HG02973 (cell line): ENCODE data around the gene PACRG.
"Not testable (repeated sequence)": the region's sequence is repeated elsewhere in the genome, so short reads cannot be mapped to it uniquely, and the experiment has no call there.

Source experiments
- ATAC-seq: cut with Tn5 transposase; IDR thresholded peaks from one replicate; pipeline ENCODE4 v1.9.1; 2021; ENCODE audit warnings: moderate library complexity; ENCODE audit not compliant: unreplicated experiment

Gene PACRG

DNA sequence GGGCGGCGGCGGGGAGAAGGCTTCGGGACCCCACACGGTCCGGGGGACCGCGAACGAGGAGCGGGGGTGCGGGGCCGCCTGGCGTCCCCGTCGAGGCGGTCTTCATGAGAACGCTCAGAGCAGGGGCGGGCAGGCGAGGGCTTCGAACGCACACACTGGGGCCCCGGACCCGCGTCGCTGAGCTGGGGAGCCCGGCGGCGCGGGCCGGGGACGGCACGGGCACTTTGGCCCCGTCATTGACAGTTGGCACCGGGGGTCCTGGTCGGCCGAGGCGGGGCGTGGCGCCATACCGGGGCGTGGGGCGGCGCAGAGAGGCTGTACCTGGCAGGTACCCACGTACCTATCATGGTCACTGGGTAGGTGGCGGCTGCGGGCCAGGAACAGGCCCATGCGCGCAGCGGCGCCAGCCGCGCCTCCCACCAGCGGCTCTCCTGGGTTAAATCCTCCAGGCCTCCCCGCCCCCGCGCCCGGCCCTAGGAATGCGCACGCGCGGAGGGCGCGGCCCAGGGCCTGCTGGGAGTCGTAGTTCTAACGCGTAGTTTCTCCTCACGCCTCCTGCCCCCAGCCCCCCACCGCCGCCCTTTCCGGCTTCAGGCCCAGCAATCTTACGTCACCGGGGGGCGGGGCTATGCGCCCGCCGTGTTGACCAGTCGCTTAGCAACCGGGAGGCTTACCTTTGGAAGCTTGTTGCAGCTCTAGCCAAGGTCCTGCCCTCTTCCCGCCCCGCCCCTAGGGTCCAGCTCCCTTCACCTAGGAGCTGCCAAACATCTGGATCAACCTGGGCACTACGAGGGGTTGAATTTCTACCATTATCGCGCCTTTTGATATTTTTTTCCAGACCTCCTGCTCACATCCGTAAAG is at the start of gene PACRG, which contains the start of gene PRKN:
Gene PACRG (plus strand): TSS at position 653 of the 861 bp plus-strand sequence.
Gene PRKN (minus strand): TSS at position 445 of the 861 bp plus-strand sequence.
- ATAC-seq, result peak; percentile 97

DNA sequence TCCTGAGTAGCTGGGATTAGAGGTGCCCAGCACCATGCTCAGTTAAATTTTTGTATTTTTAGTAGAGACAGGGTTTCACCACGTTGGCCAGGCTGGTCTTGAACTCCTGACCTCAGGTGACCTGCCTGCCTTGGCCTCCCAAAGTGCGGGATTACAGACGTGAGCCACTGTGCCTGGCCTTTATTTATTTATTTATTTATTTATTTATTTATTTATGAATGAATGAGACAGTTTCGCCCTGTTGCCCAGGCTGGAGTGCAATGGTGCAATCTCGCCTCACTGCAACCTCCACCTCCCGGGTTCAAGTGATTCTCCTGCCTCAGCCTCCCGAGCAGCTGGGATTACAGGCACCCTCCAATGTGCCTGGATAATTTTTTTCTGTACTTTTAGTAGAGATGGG is 48.9 kb upstream of the PACRG start:
- not testable (repeated sequence) for ATAC-seq

DNA sequence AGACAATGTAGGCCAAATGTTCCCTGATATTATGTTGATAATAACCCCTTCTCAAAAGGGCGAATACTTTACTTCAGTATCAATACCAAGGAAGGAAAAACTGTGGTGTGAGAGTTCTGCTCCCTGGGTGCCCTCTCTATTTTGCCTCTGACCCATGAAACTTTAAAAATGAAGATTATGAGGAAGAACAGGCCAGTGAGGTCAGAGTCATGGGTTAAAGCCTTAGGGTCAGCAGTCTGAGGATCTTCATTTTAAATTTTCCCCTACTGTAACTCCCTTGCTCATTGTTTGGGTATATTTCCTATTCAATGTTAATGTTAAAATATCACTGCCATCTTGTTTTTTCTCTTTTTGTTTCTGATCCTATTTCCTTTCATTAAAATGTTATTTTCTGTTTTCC is 48.1 kb upstream of the PACRG start:
- no peak for ATAC-seq

DNA sequence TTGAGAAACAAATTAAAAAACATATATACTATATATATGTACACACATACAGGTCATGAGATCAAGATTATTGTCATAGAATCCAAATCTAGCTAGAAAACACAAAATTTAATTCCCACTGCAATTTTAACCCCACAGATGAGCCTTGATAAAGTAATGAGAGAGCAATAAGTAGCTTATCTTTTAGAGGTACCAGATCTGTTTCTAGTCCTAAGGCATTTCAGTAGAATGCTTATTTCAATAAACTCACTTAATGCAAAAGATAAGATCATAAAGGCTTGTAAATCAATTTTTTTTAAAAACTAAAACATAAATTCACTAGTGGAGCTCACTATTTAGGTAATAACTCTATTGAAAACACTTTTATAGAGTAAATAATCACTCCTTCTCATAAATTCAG is 47.4 kb upstream of the PACRG start:
- no peak for ATAC-seq

DNA sequence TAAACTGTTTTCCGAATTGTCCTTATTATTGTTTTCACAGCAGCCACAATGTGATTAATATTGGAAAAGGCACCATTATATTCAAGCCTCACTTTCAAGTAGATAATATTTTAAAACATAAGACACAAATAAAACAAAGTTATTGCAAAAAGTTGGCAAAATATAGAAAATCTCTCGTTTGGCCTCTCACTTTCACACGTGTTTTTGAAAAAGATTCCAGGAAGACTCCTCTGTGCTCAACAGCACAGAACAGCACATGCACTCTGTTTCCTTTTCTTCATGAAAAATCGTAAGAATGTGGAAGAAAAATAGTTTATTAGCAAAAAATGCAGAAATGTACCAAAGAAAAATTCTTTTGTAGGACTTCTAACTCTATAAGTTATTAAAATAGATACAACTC is 46.9 kb upstream of the PACRG start:
- ATAC-seq, result no peak

DNA sequence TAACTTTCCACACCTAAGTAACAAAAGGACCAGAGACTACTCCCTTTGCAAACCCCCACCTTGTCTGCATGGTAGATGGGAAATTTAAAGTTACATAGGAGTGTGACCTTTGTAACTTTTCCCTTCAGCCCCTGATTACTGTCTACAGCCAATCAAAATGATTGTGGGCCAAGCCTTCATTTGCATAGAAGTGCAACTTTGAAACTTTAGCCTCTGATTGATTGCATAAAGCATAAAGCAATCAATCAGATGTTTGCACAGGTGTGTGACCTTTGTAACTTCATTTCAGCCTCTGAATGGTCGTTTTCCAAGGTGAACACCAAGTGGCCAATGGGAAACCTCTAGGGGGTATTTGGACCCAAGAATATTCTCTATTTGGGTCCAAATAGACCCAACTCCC is 46.3 kb upstream of the PACRG start:
- ATAC-seq, result no peak

DNA sequence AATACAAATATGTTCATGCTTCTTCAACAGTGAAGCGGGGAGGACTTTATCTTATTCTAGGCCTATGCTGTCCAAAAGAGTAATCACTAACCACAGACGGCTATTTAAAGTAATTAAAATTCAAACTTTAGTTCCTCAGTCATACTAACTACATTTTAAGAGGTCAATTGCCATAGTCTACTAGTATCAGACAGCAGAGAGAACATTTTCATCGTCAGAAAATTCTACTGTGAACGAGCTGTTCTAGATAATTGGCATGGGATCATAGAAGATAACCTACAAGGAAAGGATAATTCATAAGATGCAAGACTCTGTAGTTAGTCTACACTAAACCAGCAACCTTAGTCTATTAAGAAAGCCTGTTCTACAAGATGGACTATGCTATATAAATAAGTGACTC is 44.6 kb upstream of the PACRG start:
- no peak for ATAC-seq

DNA sequence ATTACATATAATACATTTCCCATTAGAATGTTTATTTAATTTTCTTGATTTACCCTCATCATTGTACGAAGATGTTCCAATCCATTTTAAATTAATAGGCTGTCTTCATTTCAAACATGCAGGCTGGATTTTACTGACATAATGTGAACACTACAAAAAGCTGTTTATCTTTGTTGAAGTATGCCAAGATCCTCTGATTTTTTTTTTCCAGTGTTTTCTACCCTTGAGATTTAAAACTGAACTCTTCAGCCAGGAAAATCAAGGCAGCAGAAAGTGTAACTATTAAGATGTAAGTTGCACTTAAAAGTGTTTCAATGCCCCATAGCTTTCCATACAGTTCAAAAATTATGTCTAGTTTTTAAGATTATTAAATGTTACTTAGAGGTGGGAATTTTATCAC is 43.7 kb upstream of the PACRG start:
- no peak for ATAC-seq

DNA sequence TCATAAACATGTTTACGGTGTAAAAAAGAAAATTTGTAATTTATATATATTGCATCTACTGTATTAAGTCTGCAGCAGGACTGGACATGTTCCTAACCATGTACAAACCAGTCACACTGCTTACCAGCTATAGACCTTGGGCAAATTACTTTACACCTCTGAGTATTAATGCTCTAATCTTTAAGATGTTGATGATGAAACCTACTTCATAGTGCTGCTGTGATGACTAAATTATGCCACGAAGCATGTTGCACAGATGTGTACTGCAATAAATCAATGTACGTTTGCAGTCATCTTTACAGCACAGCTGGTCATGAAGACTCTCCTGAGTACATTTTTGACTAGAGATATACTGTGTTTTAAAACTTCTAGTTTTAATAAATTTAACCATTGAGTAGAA is 42.8 kb upstream of the PACRG start:
- no peak for ATAC-seq

DNA sequence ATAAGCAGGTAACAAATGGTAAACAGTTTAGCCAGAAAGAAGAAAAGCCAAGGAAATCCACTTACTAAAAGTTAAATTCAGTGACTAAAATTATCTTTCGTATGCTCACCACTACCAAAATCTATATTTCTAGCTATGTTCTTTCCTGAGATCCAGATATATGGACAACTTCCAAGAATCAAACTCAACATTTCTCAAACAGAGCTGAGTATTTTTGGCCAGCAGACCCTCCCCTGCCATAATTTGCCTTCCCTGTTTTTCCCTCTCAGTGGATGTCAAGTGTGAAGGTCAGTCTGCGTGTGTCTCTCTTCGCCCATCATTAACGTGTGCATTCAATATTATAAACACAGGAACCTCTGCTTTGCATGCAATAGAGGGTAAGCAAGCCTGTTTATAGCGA is 42.2 kb upstream of the PACRG start:
- no peak for ATAC-seq

DNA sequence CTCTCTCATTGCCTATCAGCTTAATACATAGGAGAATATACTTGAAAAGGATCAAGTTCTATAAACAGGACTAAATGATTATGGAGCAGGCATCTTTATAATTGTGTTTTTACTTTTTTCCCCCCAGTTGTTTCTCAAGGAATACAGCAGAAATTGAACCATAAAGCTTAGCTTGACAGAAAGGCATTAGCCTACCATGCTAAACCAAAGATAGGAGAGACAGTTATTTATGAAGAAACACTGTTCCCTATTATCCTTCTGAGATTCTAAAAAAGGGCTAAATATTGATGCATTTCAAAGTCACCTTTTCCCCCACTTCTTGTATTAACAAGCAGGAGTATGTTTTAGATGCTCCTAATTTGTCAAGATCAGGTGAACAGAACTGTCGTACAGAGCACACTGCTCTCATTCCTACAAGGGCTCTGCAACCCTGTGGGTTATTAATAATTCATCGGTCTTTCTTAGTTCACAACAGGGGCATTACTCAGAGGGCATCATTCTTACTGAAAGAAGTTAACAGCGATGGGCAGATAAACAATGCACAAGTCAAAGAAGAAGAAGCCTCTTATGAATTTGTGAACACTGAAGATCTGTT is 38.9 kb upstream of the PACRG start:
- no peak for ATAC-seq

DNA sequence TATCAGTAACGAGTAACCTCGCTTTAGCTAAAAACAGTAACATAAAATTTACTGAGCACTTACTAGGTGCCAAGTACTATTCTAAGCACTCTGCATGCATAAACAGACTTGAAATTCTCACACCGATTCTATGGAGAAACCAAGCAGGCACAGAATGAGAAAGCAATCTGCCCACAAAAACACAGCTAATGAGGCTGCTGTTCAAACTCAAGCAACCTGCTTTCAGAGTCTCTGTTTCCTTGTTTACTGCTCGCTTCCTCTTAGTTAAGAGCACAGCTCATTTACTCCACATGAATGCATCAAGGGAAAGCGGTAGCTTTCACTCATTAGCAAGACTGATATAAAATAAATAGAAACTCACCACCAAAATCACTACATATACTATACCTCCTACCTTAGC is 37.6 kb upstream of the PACRG start:
- no peak for ATAC-seq

DNA sequence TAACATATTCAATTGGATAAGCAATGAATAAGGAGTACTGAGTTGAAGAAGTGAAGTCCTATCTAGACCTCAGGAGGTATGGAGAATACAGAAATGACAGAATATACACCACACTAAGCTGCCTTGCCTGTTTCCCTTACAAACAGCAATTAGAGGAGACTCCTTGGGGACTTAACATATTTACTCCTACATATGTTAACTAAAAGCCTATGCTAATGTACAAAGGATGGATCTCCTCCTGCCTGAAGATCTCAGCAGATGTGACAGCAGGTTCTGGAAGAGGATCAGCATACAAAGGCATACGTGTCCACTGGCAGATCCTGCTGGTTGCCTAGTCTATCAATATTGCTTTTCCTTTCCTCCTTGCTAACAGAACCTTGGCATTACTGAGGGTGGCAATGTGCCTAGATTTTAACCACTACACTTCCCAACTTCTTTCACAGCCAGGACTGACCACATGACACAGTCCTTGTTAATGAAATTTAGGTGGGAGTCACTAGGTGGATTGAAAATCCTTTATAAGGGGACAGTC is 29.8 kb upstream of the PACRG start:
- ATAC-seq, result no peak

DNA sequence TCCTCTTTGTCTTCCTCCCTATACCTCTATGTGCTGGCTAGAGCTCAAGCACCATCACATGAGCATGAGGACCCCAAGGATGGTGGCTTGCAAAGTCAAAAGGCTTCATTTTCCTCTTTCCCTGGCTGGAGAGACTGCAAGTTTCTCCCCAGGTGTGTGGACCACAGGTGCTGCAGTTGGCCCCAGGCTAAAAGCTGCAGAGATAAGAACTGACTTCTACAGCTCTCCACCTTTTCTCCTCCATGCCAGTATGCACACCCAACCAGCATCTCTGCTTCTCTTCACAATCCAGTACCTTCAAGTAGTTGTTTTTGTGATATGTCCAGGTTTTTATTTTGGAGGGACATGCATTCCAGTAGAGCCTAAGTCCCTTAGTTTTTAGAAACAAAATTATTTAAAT is 29.3 kb upstream of the PACRG start:
- ATAC-seq, result no peak

DNA sequence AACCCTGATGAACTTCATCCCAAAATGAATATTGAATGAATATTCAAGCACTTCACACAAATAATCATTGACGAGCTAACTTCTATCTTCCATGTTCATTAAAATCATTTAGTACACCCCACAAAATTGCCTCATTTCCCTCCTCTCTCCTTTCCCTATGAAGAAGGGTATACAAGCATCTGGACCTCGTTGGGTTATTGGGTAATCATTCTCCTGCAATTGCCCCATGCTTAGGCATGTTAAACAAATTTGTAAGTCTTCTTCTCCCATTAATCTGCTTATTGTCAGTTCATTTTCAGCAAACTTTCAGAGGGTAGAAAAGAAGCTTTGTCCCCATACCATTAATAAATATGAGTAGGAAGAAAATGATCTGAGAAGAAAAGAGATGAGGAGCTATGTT is 27.8 kb upstream of the PACRG start:
- no peak for ATAC-seq

DNA sequence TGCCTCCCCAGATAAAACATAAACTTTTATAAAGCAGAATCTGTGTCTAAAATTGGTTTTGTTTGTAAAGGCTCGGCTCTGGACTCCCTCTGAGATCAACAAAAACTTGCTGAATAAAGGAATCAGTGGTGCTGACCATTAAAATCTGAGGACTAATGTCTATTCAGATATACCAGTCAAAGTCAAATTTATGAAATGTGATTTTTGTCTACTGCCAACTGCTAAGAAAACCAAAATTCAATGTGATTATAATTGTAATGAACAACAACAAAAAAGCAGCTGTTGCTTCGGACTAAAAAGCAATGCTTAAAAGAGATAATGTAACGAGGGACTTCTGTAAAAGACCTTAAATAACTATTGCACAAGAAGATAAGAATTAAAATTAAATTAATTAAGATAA is 26.8 kb upstream of the PACRG start:
- ATAC-seq, result no peak

DNA sequence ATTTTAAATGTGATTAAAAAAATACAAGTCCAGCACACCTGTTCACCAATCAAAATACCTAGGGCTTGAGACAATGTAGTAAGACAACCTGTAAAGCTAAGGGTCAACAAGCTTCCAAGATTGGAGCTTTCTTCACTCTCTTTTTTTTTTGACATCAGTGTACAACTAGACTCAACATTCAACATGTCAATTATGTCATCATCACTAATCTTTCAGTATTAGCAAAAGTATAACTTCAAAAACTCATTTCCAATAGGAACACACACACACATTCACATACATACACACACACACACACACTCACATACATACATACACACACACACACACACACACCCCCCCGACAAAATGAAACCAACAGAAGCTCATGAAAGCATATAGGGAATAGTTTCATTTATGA is 26.2 kb upstream of the PACRG start:
- no peak for ATAC-seq

DNA sequence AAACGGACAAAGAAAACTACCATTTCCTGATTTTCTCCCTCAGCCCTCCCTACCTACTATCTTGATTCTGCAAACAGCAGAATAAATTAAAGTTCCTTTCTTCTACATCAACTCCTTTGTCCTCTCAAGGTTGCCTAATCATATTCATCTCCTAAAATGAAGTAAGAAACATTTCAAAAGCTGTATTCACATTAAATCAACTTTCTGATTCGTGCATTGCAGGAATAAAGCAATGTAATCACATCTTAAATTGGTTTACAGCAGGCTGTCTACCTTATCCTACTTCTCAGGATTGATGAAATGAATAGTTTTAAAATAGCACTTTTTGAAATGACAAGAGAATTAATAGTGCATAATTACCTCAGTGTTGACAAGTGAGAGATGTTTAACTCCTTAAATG is 25.3 kb upstream of the PACRG start:
- no peak for ATAC-seq

DNA sequence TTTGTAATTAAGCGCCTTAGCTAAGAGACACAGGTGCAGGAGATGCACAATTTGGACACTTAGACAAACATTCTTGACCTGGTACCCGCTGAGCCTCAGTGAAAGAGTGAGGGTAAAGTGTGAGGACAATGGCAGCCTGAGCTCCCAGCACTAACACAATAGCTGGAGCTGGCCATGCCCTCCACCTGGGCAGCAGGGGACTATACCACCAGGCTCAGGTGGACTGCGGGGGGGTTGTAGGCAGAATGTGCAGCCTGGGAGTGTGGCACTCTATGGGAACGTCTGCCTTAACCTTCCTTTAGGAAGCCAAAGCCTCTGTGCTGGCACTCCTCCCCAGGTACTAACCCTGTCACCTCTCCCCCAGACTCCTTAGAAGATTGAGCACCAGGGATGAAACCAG is 23.8 kb upstream of the PACRG start:
- no peak for ATAC-seq

DNA sequence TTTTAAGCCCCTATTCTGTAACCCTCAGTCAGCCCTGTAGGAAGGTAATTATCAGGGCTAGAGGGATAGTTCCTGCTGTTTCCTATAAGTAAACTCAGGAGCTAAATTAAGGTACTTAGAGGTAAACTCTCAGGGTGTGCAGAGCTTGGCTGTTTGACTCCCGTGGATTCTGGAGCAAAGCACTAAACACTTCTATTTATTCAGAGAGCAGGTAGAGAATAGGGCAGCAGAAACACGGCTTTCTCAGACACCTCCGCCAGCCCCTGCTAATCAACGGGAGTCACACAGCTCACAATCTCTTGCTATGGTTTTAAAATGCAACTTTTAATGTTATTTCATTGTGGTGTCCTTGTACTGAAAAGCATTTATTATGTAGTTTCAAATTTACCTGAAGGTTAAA is 22.0 kb upstream of the PACRG start:
- ATAC-seq, result no peak

DNA sequence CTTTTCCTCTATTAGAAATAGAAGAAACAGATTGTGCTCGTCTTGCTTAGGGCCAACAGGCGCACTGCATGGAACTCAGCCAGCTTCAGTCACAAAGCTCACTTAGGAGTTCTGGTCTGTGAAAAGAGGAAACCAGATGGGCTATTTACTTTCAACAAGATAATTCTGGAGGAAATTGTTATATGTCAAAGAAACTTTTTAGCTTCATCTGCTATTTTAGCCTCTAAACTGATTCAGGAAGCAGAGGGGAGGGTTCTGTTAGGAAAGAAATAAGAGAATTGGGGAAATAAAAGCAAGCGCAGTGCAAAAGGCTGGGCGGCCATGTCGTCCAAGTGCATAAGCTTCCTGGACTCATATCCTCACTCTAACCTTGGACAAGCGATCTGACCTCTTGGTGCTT is 21.5 kb upstream of the PACRG start:
- ATAC-seq, result no peak

DNA sequence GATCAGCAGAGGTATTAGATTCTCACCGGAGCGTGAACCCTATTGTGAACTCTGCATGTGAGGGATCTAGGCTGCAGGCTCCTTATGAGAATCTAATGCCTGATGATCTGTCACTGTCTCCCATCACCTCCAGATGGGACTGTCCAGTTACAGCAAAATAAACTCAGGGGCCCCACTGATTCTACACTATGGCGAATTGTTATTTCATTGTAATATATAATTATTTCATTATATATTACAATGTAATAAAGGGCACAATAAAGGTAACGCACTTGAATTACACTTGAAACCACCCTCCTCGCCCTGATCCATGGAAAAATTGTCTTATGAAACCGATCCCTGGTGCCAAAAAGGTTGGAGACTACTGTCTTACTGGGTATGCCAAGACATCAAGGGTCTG is 18.8 kb upstream of the PACRG start:
- no peak for ATAC-seq
